Measurements from ENCODE around the gene LRRFIP1. TPM values are rescaled to one million over a fixed set of nuclear protein-coding genes. Genes with fewer than 3 reads are reported as not detected.

LRRFIP1 gene
- total and polyA plus RNA-seq, 2 of the 13 experiments (the other 11 are each of a cell fraction or from before 2014, with no cell fraction given): 15.9 to 40.5 TPM

- Histone ChIP-seq H3K4me3 (replicated peaks in 1 of 3; ENCODE audit: insufficient read depth in 1 of 3, low read depth in 2 of 3, low read length in 3 of 3) (peak overlapping the region in 2 of 3 experiments; percentile 11 to 17; a peak in 1 of 6 replicates), H3K9me3 (ENCODE audit: low read length) (no peaks in the 10 kb centered on the region), H2AFZ (ENCODE audit: low read length) (no peak overlapping the region), H4K20me1 (ENCODE audit: insufficient read depth, low read length) (no peaks in the 10 kb centered on the region), H3K4me1 (ENCODE audit: insufficient read depth, low read length) (peaks cover 54% of the 10 kb centered on the region), H3K9ac (ENCODE audit: insufficient read depth, low read depth, low read length) (peak overlapping the region; percentile 29), H3K4me2 (ENCODE audit: low read depth, low read length) (peak overlapping the region; percentile 62), H3K27me3 (ENCODE audit: control insufficient read depth in 1 of 2, insufficient read depth in 2 of 2, low read length in 2 of 2) (no peaks in the 10 kb centered on the region), H3K36me3 (replicated peaks in 1 of 2; ENCODE audit: control insufficient read depth in 1 of 2, insufficient read depth in 2 of 2, low read length in 2 of 2) (no peaks in the 10 kb centered on the region), H3K27ac (ENCODE audit: extremely low read length, insufficient read depth, low read length) (no peak overlapping the region), H3K79me2 (ENCODE audit: insufficient read depth, low read length) (no peaks in the 10 kb centered on the region)
- POLR2A ChIA-PET: interaction anchor here (0.7 to 1.8 kb wide), 12 partner anchors 9 to 78 kb away, joined by 3 to 8 read pairs (median 4); partner anchors contain the start of genes LRRFIP1 and RAB17
- in situ Hi-C loops (cut with HindIII; ENCODE audit: extremely low pct_ligation_motif_present, low pct_unique_long_range_greater_than_20kb): no loop called here
- intact Hi-C loops (cut with micrococcal nuclease; ENCODE audit: unreplicated experiment): no loop called here
- TF ChIP-seq SOX13 (IDR thresholded peaks at IDR 0.05) (no peak), SOX13 (CRISPR knock-in tag; conservative IDR thresholded peaks at IDR 0.05 in 1 of 2, IDR thresholded peaks at IDR 0.05 in 1 of 2) (0 out of 4 replicates have a peak, but pooled peaks of 1 of the 2 experiments have one; percentile 66), BRCA1 (CRISPR knock-in tag; IDR thresholded peaks at IDR 0.05) (peak; percentile 78; the same call in 1 of the 2 replicates), SIX1 (CRISPR knock-in tag; IDR thresholded peaks at IDR 0.05; ENCODE audit: borderline replicate concordance) (peak; percentile 67; the same call in 1 of the 2 replicates), ZMYM4 (CRISPR knock-in tag; IDR thresholded peaks at IDR 0.05) (no peak), TFAP4 (IDR thresholded peaks at IDR 0.05; ENCODE audit: borderline replicate concordance, low read depth) (no peak), EEA1 (CRISPR knock-in tag; IDR thresholded peaks at IDR 0.05; ENCODE audit: borderline replicate concordance) (no peak), ZMAT3 (CRISPR knock-in tag; conservative IDR thresholded peaks at IDR 0.05) (0 out of 2 replicates have a peak, but pooled peaks have one; percentile 3)
- CTCF ChIA-PET (ENCODE audit: low intra/inter-chr PET ratio, low total read pairs): no interaction called here
- no peak for ATAC-seq
- DNase-seq (ENCODE audit: low spot score): no peak
- FAIRE-seq: no peak
- no TSS peak for BruUV-seq (replicated peaks)
- whole genome bisulfite sequencing (ENCODE audit: low lambda C conversion rate): under 1% methylated on average over 3 of the region's 3 CpGs
Observed at GRCh38 chr2:237669283-237669627, 41.9 kb downstream of the LRRFIP1 start.

Measured in HepG2 (cell line).